HG02840 (cell line): ENCODE measurements around the gene POLR2F.
"Not testable (repeated sequence)": the region's sequence is repeated elsewhere in the genome, so short reads cannot be mapped to it uniquely, and the experiment has no call there.

ENCODE experiments used
- ATAC-seq: cut with Tn5 transposase; IDR thresholded peaks from one replicate; pipeline ENCODE4 v1.9.1; 2021; ENCODE audit warnings: mild to moderate bottlenecking, moderate library complexity, moderate number of reproducible peaks; ENCODE audit not compliant: unreplicated experiment, low FRiP score

Gene POLR2F

GRCh38 chr22:37947142-37947795 is 6.2 kb upstream of the POLR2F start:
- not testable (repeated sequence) for ATAC-seq

DNA sequence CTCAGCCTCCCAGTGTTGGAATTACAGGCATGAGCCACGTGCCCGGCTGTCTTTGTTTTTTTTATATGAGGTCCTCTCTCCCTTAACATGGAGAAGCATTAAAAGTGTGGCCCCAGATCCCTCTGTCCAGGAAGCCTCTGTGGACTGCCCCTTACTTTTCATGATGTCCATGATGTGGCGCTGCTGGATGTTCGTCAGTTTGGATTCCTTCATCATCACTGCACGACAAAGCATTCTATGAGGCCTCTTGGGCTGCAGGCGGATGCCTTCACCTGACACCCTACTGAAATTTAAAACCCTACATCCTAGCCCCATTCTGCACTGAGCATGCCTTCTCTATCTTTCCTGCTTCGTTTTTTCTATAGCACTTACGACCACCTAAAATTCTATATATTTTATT is 2.2 kb upstream of the POLR2F start:
- ATAC-seq = no peak

GRCh38 chr22:37952629-37953028 is 870 bp upstream of the POLR2F start:
- ATAC-seq = not testable (repeated sequence)

DNA sequence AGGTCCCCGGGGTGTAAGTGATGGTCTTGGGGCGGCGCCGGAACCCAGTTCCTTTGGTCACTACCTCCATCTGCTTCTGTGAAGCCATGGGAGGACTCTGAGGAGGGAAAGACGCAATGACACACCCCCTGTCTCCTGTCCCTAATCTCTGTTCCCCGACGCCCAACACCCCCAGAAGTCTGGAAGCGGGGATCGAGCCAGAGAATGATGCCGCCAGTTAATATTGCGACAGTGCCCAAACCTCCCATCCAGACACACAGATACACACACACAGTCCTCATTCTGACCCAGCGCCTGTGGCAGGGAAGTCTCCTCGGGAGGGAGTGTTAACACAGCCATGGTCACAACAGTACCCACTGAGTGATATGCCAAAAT is 450 bp upstream of the POLR2F start:
- no peak for ATAC-seq

DNA sequence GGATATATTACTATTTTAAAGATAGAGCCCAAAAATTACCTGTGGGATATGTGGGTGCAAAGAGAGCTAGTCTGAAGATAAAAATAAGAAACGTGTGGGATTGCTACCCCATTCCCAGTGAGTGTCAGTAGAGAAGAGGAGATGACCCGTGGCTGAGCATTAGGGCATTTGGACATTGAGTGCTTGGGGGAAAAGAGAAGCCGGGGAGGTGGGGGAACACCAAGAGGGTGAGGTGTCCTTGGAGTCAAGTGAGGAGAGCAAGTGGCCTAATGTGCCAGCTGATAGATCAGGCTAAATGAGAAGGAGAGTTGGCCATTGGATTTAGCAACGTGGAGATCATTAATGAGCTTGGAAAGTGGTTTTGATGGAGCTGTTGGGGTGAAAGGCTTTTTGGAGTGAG is 1.2 kb downstream of the POLR2F start:
- ATAC-seq = no peak

DNA sequence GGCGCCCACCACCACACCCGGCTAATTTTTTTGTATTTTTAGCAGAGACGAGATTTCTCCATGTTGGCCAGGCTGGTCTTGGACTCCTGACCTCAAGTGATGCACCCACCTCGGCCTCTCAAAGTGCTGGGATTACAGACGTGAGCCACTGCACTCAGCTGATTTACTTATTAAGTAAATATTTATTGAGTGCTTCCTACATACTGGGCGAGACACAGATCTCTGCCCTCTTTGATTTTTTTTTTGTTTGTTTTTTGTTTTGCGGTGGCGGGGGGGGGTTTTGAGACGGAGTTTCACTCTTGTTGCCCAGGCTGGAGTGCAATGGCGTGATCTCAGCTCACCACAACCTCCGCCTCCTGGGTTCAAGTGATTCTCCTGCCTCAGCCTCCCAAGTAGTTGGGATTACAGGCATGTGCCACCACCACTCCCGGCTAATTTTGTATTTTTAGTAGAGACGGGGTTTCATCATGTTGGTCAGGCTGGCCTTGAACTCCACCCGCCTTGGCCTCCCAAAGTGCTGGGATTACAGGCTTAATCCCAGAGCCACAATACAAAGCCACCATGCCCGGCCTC is 2.4 kb downstream of the POLR2F start:
- not testable (repeated sequence) for ATAC-seq

DNA sequence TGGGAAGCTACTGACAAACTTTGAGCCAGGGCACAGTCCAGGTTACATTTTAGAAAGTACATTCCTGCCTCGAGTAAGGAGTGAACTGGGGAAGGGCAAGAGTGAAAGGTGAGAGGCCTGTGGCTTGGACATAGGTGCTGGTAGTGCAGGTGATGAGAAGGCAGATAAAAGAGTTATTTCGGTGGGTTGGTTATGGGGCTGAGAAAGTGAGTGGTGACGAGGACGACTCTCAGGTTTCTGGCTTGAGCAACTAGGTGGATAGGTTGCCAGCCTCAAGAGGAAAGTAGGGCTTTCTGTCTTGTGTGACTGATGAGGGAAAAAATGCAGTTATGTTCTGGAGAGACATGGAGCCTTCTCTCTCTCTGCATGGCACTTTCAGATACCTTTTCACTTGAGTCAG is 3.7 kb downstream of the POLR2F start:
- ATAC-seq = no peak

- ATAC-seq = no peak
Measured at GRCh38 chr22:37959231-37959825, 5.8 kb downstream of the POLR2F start.

DNA sequence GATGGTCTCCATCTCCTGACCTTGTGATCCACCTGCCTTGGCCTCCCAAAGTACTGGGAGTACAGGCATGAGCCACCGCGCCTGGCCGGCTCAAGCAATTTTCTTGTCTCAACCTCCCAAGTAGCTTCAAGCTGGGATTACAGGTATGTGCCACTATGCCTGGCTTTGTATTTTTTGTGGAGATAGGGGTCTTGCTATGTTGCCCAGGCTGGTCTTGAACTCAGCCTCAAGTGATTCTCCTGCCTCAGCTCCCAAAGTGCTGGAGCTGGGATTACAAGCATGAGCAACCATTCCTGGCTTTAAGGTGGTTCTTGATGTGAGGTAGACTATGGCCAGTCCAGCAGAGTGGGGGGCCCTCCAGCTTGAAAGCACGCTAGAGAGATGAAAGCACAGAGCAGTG is 7.6 kb downstream of the POLR2F start:
- no peak for ATAC-seq

DNA sequence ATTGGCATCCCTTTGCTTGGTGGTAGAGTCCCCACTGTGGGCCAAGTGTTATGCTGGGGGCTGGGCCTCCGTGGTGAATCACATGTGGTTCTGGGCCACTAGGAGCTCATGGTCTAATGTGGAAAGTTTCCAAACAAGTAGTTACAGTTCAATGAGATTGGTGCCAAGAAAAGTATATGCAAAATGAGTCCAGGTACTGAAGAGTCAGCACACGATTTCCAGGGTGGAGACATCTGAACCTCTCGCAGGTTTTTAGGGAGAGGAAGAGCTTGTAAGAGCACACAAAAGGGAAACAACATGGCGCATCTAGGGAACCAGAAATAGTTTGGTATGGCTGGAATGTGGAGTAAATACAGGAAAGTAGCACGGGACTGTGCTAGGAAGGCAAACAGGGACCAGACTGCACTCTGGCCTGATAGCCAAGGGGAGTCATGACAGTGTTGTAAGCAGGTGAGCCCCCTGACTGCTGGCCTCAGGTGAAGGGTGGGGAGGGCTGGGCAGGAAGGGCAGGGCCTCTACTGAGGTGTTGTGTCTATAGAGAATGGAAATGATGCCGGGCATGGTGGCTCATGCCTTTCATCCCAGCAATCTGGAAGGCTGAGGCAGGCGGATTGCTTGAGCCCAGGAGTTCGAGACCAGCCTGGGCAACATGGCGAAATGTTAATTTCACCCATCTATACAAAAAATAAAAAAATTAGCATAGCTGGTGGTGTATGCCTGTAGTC is 12.6 kb downstream of the POLR2F start:
- ATAC-seq = no peak

DNA sequence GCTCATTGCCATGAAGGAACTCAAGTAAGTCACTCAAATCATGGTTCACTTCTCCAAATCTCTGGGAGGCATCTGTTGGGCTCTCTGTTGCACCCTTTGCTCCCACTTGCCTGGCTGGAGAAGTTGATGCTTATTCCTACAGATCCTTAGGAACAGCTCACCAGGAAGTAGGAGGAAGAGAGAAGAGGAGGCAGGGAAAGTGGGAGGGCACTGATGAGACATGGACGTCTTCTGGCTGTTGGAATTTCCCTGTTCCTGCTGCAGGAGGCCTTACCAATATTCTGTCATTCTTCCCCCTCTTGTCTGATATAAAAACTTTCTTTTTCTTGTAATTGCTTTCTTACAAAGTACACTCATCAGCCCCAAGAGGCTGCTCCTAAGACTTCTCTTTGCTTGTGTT is 13.6 kb downstream of the POLR2F start:
- ATAC-seq = no peak

GRCh38 chr22:37967637-37968451 is 14.3 kb downstream of the POLR2F start:
- ATAC-seq = no peak

DNA sequence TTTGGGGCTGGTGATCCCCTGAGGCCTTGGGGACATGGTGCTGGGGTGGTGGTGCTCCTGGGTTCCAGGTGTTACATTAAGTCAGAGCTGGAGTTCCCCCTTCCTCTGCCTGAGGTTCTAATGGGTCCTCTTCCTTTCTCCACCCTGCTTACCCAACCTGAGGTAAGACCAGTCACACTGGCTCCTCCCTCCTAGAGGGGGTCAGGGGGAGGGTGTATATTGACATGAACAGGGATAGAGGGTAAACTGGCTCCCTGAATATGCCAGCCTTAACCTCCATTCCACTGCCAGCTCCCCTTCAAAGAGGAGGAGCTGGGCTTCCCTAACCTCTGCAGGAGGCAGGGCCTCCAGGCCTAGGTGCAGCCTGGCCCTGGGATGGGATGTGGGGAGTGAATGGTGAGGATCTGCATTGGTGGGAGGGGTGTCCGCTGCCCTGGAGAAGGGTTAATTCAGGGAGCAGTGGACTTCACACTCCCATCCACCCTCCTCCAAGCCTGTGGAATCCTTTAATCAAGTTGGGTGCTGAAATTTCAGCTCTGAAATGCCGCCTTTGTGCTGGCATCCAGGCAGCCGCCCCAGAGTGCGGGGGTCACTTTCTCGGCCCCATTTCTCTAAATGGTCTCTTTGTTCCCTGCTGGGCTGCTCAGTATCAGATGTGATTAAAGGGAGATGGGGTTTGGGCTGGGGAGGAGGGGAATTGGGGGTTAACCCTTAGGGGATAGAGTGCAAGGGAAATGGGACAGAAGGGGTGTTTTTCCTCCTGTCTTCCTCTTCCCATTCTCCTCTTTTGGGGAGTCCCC is 15.2 kb downstream of the POLR2F start:
- no peak for ATAC-seq

DNA sequence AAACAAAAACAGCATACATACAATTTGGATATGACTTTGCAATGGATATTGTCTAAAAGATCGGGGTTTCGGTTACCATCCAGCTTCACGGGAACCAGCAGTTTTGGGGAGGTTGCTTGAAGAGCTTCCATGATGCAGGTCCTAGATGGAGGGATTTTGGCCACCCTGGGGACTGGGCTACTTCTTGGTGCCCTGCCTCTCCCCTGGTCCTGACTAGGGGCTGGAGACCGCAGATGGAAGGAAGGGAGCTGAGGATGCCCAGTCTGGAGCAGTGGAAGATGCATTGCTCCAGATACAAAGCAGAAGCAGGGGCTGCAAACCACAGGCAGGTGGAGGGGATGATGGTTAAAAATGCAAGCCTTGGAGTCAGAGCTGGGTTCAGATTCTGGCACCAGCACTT is 17.4 kb downstream of the POLR2F start:
- ATAC-seq = no peak

- ATAC-seq = no peak
Measured at GRCh38 chr22:37971475-37972434, 18.3 kb downstream of the POLR2F start.

GRCh38 chr22:37972527-37972926 is 19.0 kb downstream of the POLR2F start:
- no peak for ATAC-seq

DNA sequence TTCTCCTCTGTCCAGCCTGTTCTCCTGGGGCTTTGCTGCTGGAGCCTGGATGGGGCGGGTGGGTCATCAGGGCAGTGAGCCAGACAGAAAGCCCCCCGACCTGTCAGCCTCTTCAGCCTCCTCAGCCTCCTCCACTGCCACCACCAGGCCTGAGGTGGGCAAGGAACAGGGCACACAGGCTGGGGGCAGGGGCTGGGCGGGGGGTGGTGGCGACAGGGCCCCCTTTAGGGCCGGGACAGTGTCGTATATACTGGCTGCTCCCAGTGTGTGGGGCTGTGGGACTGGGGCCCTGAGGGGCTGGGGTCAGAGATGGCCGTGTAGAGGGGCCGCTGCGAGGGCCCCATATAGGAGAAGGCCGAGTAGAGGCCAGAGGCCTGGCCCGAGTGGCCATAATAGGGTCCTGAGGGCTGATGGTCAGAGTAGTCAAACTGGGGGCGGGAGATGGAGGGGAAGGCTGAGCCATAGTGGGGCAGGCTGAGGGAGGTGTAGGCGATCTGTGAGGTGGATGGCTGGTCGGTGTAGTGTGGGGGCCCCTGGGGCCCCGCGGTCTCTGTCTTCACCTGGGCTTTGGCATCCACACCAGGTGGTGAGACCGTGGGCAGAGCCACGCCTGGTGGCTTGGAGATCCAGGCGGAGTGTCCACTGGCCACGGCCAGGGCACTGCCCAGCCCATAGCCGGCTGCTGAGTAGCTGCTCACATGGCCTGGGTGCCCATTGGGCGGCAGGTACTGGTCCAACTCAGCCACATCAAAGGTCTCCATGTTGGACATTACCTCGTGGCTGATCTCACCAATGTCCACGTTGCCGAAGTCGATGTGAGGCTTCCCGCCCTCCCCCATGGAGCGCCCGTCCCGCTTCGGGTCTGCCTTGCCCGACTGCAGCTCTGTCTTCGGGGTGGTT is 20.0 kb downstream of the POLR2F start:
- ATAC-seq = no peak

- no peak for ATAC-seq
Measured at GRCh38 chr22:37975153-37975552, 21.7 kb downstream of the POLR2F start.
